Measurements from ENCODE around the gene TUBA4A. TPM values are rescaled to one million over a fixed set of nuclear protein-coding genes. Genes with fewer than 3 reads are reported as not detected.
A peak's percentile ranks its signal among the peaks of the same experiment; 100 is the strongest.

Gene TUBA4A
- total RNA-seq, 1 experiment from 2014 or later = 14.9 TPM

DNA sequence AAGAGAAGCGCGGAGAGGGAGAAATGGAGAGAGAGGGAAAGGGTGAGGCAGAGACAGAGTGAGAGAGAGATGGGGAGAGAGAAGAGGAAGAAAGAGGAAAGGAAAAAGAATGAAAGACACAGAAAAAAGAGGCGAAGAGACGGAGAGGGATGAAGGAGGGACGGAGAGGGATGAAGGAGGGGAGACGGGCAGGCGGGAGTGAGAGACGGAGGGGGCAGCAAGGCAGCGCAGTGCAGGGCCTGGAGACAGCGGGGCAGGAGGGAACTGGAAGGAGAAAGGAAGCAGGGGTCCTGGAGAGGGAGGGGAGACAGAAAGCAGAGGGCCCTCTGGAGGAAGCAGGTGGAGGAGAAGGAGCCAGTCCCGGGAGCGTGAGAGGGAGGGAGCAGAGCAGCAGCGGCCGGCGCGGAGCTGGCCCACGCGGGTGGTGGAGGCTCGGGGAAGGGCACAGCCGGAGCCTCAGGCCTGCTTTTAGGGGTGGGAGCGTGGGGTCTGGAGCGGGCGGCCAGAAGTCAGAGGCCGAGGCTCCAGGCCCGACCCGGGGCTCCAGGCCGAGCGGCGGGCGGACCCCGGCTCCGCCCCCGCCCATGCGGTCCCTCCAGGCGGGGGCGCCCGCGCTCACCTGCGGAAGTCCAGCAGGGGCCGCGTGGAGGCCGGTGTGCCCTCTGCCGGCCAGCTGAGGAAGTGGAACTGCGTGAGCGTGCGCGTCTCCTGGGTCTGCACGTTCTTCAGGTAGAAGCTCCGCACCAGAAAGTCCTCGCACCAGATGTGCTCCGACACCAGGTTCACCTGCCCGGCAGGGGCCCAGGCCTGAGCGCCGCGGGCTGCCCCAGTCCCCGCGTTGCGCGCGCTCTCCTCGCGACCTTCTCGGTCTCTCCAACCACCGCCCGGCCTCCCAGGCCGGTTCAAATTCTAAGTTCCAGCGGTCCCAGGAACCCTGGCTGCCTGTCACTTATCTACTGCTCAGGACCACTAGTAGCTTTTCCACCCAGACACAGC is 40.9 kb upstream of the TUBA4A start:
- intact Hi-C loops (cut with micrococcal nuclease; ENCODE audit: unreplicated experiment) = loop anchor here (1.0 to 5.0 kb wide), 4 partner anchors 17 to 237 kb away; no protein-coding TSS in a partner anchor
- H3K36me3 Mint-ChIP-seq (ENCODE audit: insufficient read depth, unreplicated experiment) = peaks cover 10% of the 10 kb centered on the region
- peak overlapping the region; percentile 71 for H3K4me3 Mint-ChIP-seq (ENCODE audit: unreplicated experiment)
- no TSS peak for BruUV-seq (replicated peaks)
- peaks cover 4% of the 10 kb centered on the region; the same call in 1 of the 2 replicates for H3K4me1 ChIP-seq
- ChIA-PET CTCF (interaction anchor here (0.5 to 2.6 kb wide), 48 partner anchors 9 to 1378 kb away, joined by 3 to 92 read pairs (median 4); partner anchors contain the start of genes ABCB6, ANKZF1, ATG9A and CDK5R2), POLR2A (interaction anchor here (0.6 to 1.2 kb wide), 7 partner anchors 16 to 400 kb away, joined by 3 to 10 read pairs (median 5); partner anchors contain the start of genes DNAJB2, DNPEP, SLC23A3 and ZFAND2B)
- H3K27ac Mint-ChIP-seq (ENCODE audit: unreplicated experiment) = peak overlapping the region; percentile 22
- H3K9me3 ChIP-seq = no peaks in the 10 kb centered on the region
- DNase-seq = peak; percentile 91 to 95
- no peaks in the 10 kb centered on the region for H3K36me3 ChIP-seq (ENCODE audit: control insufficient read depth, insufficient read depth, low read length)
- no peaks in the 10 kb centered on the region for H3K9me3 Mint-ChIP-seq (ENCODE audit: unreplicated experiment)
- no peaks in the 10 kb centered on the region for H3K4me1 Mint-ChIP-seq (ENCODE audit: low read depth, unreplicated experiment)
- no peaks in the 10 kb centered on the region for H3K27me3 Mint-ChIP-seq (ENCODE audit: insufficient read depth, unreplicated experiment)
- peak; percentile 98 to 99 for TF ChIP-seq CTCF (IDR thresholded peaks at IDR 0.05; ENCODE audit: insufficient read depth in 1 of 2, low read depth in 1 of 2, low read length in 1 of 2, severe bottlenecking in 1 of 2, unreplicated experiment in 1 of 2)
- no peaks in the 10 kb centered on the region; the same call in 1 of the 2 replicates for H3K27me3 ChIP-seq (replicated peaks; ENCODE audit: control insufficient read depth, insufficient read depth, low read length)
- peak overlapping the region; percentile 57 for H3K4me3 ChIP-seq (ENCODE audit: low read depth, low read length)

GRCh38 chr2:219293736-219294231 is 40.1 kb upstream of the TUBA4A start:
- Histone ChIP-seq H3K4me3 (ENCODE audit: low read depth, low read length) (no peak overlapping the region), H3K4me1 (peaks cover 4% of the 10 kb centered on the region; the same call in 1 of the 2 replicates), H3K36me3 (ENCODE audit: control insufficient read depth, insufficient read depth, low read length) (no peaks in the 10 kb centered on the region), H3K9me3 (no peaks in the 10 kb centered on the region), H3K27me3 (replicated peaks; ENCODE audit: control insufficient read depth, insufficient read depth, low read length) (no peaks in the 10 kb centered on the region)
- intact Hi-C loops (cut with micrococcal nuclease; ENCODE audit: unreplicated experiment) = loop anchor here (2.0 kb wide), 2 partner anchors 45 to 75 kb away; no protein-coding TSS in a partner anchor
- no peaks in the 10 kb centered on the region for H3K4me1 Mint-ChIP-seq (ENCODE audit: low read depth, unreplicated experiment)
- ChIA-PET CTCF (interaction anchor here (2.1 kb wide), 1 partner anchor 49 kb away, joined by 10 read pairs; the partner anchor contains the start of genes GLB1L and STK16), POLR2A (no interaction called here)
- H3K4me3 Mint-ChIP-seq (ENCODE audit: unreplicated experiment) = peak overlapping the region; percentile 71
- DNase-seq = no peak
- TF ChIP-seq CTCF (IDR thresholded peaks at IDR 0.05; ENCODE audit: insufficient read depth in 1 of 2, low read depth in 1 of 2, low read length in 1 of 2, severe bottlenecking in 1 of 2, unreplicated experiment in 1 of 2) = no peak
- no peak overlapping the region for H3K27ac Mint-ChIP-seq (ENCODE audit: unreplicated experiment)
- peaks cover 11% of the 10 kb centered on the region for H3K36me3 Mint-ChIP-seq (ENCODE audit: insufficient read depth, unreplicated experiment)
- no peaks in the 10 kb centered on the region for H3K27me3 Mint-ChIP-seq (ENCODE audit: insufficient read depth, unreplicated experiment)
- H3K9me3 Mint-ChIP-seq (ENCODE audit: unreplicated experiment) = no peaks in the 10 kb centered on the region
- BruUV-seq (replicated peaks) = no TSS peak

- Mint-ChIP-seq H3K27me3 (ENCODE audit: insufficient read depth, unreplicated experiment) (no peaks in the 10 kb centered on the region), H3K4me3 (ENCODE audit: unreplicated experiment) (no peak overlapping the region), H3K4me1 (ENCODE audit: low read depth, unreplicated experiment) (no peaks in the 10 kb centered on the region), H3K36me3 (ENCODE audit: insufficient read depth, unreplicated experiment) (peaks cover 11% of the 10 kb centered on the region), H3K9me3 (ENCODE audit: unreplicated experiment) (no peaks in the 10 kb centered on the region), H3K27ac (ENCODE audit: unreplicated experiment) (no peak overlapping the region)
- H3K4me1 ChIP-seq = 0 out of 2 replicates have a peak, but pooled peaks cover 4% of the 10 kb centered on the region
- no peak for TF ChIP-seq CTCF (IDR thresholded peaks at IDR 0.05; ENCODE audit: insufficient read depth in 1 of 2, low read depth in 1 of 2, low read length in 1 of 2, severe bottlenecking in 1 of 2, unreplicated experiment in 1 of 2)
- BruUV-seq (replicated peaks) = no TSS peak
- intact Hi-C loops (cut with micrococcal nuclease; ENCODE audit: unreplicated experiment) = no loop called here
- no peaks in the 10 kb centered on the region for H3K36me3 ChIP-seq (ENCODE audit: control insufficient read depth, insufficient read depth, low read length)
- H3K9me3 ChIP-seq = no peaks in the 10 kb centered on the region
- no peak overlapping the region for H3K4me3 ChIP-seq (ENCODE audit: low read depth, low read length)
- ChIA-PET POLR2A (interaction anchor here (0.6 kb wide), 1 partner anchor 95 kb away, joined by 8 read pairs; the partner anchor contains the start of gene DNPEP), CTCF (no interaction called here)
- H3K27me3 ChIP-seq (replicated peaks; ENCODE audit: control insufficient read depth, insufficient read depth, low read length) = no peaks in the 10 kb centered on the region
- no peak for DNase-seq
Measured at GRCh38 chr2:219292616-219293015, 38.9 kb upstream of the TUBA4A start.
